Sigmoid colon (tissue), 3 donors: ENCODE data around the gene NOP56.

Experiments used
- CTCF ChIP-seq, 4 experiments: fragments of 450-650 bp in 3 of 4; fragments of 200-600 bp in 1 of 4; IDR thresholded peaks; one replicate each; pipeline ENCODE4 v1.5.1; 2016 to 2019; ENCODE audit warnings: antibody characterized with exemption in 4 of 4, mild to moderate bottlenecking in 3 of 4, moderate library complexity in 2 of 4
- POLR2A ChIP-seq, 2 donors: fragments of 450-650 bp; IDR thresholded peaks; one replicate each; pipeline ENCODE4 v1.6.1; 2016; ENCODE audit warnings: antibody characterized with exemption in 2 of 2, mild to moderate bottlenecking in 2 of 2, moderate library complexity in 2 of 2

GRCh38 chr20:2652724-2653555, 508 bp downstream of the NOP56 start:
- TF ChIP-seq CTCF (IDR thresholded peaks at IDR 0.05), result no peak
- TF ChIP-seq POLR2A (IDR thresholded peaks at IDR 0.05), result no peak
